AG04450 (cell line): Measurements from ENCODE around the gene SET. TPM values are rescaled to one million over a fixed set of nuclear protein-coding genes. Genes with fewer than 3 reads are reported as not detected.
"Not testable (repeated sequence)": the region's sequence is repeated elsewhere in the genome, so short reads cannot be mapped to it uniquely, and the experiment has no call there.

Experiments
- CTCF ChIA-PET: fragments of 300-600, 350-600 bp; formaldehyde crosslinking; extraction: SDS; loops from one replicate; lab custom pipeline; 2022; ENCODE audit warnings: antibody characterized with exemption, inconsistent platforms; lab: Charles Lee
- POLR2A ChIA-PET: fragments of 350-600 bp; formaldehyde crosslinking; extraction: SDS; loops from one replicate; lab custom pipeline; 2021; ENCODE audit warnings: antibody characterized with exemption, inconsistent platforms; lab: Yijun Ruan, JAX
- DNase-seq: peaks from one replicate; pipeline ENCODE4 v3.0.0-alpha.2; 2011; ENCODE audit warnings: low read depth, low spot score
- H3K27ac ChIP-seq: one replicate; pipeline ENCODE4 v1.5.1; 2012; ENCODE audit warnings: low read depth, low read length, control low read depth
- H3K27me3 ChIP-seq: one replicate; pipeline ENCODE4 v1.6.0; 2012; ENCODE audit warnings: low read length; ENCODE audit not compliant: control insufficient read depth, insufficient read depth
- H3K4me3 ChIP-seq: 2 replicates; pipeline ENCODE4 v1.5.1; 2011; ENCODE audit warnings: mild to moderate bottlenecking, low read depth, low read length, control low read depth
- H3K9me3 ChIP-seq: 2 replicates; pipeline ENCODE4 v1.5.1; 2012; ENCODE audit warnings: low read length; ENCODE audit not compliant: control insufficient read depth, insufficient read depth
- CTCF ChIP-seq: IDR thresholded peaks from 2 replicates; pipeline ENCODE4 v1.5.1; 2011; ENCODE audit warnings: low read depth, low read length, control low read depth, inconsistent platforms
- polyA plus RNA-seq: library from polyadenylated mRNA; depleted of rRNA; stranded (reverse); fragments of >200 nt; gene quantifications from 2 replicates; pipeline ENCODE4 v1.2.3, GENCODE V29; 2011

SET gene
- polyA plus RNA-seq, 1 experiment = 259 TPM

- H3K9me3 ChIP-seq, H3K27ac ChIP-seq, DNase-seq, H3K27me3 ChIP-seq, CTCF ChIA-PET, H3K4me3 ChIP-seq: not testable (repeated sequence)
- POLR2A ChIA-PET = interaction anchor here (1.0 kb wide), 1 partner anchor 54 kb away, joined by 7 read pairs; the partner anchor contains the start of gene PKN3
- peak; percentile 27; the same call in 1 of the 2 replicates for TF ChIP-seq CTCF
Measured at GRCh38 chr9:128648206-128648605, 40.8 kb upstream of the SET start.

GRCh38 chr9:128651798-128652197, 37.2 kb upstream of the SET start:
- no peak overlapping the region for H3K27ac ChIP-seq
- no peak overlapping the region for H3K4me3 ChIP-seq
- no peak for DNase-seq
- POLR2A ChIA-PET = interaction anchor here (0.7 kb wide), 1 partner anchor 41 kb away, joined by 3 read pairs; no protein-coding TSS in a partner anchor
- no peaks in the 10 kb centered on the region for H3K27me3 ChIP-seq
- CTCF ChIA-PET = interaction anchor here (1.0 kb wide), 1 partner anchor 276 kb away, joined by 3 read pairs; no protein-coding TSS in a partner anchor
- TF ChIP-seq CTCF = no peak
- H3K9me3 ChIP-seq = no peaks in the 10 kb centered on the region; the same call in 1 of the 2 replicates

GRCh38 chr9:128653908-128654307, 35.1 kb upstream of the SET start:
- DNase-seq = no peak
- Histone ChIP-seq H3K4me3 (no peak overlapping the region), H3K27me3 (no peaks in the 10 kb centered on the region), H3K27ac (no peak overlapping the region), H3K9me3 (no peaks in the 10 kb centered on the region)
- TF ChIP-seq CTCF = no peak
- POLR2A ChIA-PET = no interaction called here
- CTCF ChIA-PET = interaction anchor here (0.6 to 1.4 kb wide), 3 partner anchors 48 to 371 kb away, joined by 3 to 4 read pairs (median 3); partner anchors contain the start of gene PKN3

- Histone ChIP-seq H3K4me3 (no peak overlapping the region), H3K27ac (no peak overlapping the region), H3K9me3 (no peaks in the 10 kb centered on the region), H3K27me3 (no peaks in the 10 kb centered on the region)
- TF ChIP-seq CTCF = no peak
- DNase-seq = no peak
- ChIA-PET CTCF (interaction anchor here (1.3 to 1.4 kb wide), 2 partner anchors 48 to 163 kb away, joined by 3 to 4 read pairs; partner anchors contain the start of gene PKN3), POLR2A (interaction anchor here (1.2 kb wide), 1 partner anchor 234 kb away, joined by 8 read pairs; the partner anchor contains the start of gene CERCAM)
Measured at GRCh38 chr9:128654481-128654880, 34.5 kb upstream of the SET start.

- peak within 1 kb of the TSS; percentile 66 for H3K4me3 ChIP-seq
- CTCF ChIA-PET = no interaction called here
- TF ChIP-seq CTCF = no peak
- H3K27ac ChIP-seq = peak within 1 kb of the TSS; percentile 97
- H3K9me3 ChIP-seq = no peaks in the 10 kb centered on the region
- no peaks in the 10 kb centered on the region for H3K27me3 ChIP-seq
- POLR2A ChIA-PET = interaction anchor here (0.7 kb wide), 1 partner anchor 33 kb away, joined by 4 read pairs; the partner anchor contains the start of gene SET
- peak; percentile 80 for DNase-seq
Measured at GRCh38 chr9:128656416-128657343, 32.3 kb upstream of the SET start, which contains the start of gene DYNC2I2. Gene DYNC2I2 (minus strand): TSS chr9:128656847. CDS start chr9:128656726, 121 bp downstream.
